Measurements from ENCODE around the gene EMP3.

The EMP3 gene

GRCh38 chr19:48340995-48341394, 15.6 kb downstream of the EMP3 start:
- Histone ChIP-seq H3K4me2 (ENCODE audit: insufficient read depth, low read length) (no peak overlapping the region), H2AFZ (ENCODE audit: low read depth, low read length) (no peak overlapping the region), H3K4me3 (ENCODE audit: low read depth in 1 of 2, low read length in 2 of 2) (no peak overlapping the region), H3K36me3 (ENCODE audit: insufficient read depth, low read length) (peaks cover 27% of the 10 kb centered on the region), H3K9ac (ENCODE audit: low read depth, low read length) (no peak overlapping the region), H3K9me3 (ENCODE audit: insufficient read depth, low read length, severe bottlenecking) (no peaks in the 10 kb centered on the region), H3K4me1 (ENCODE audit: insufficient read depth, low read length) (no peaks in the 10 kb centered on the region), H3K79me2 (ENCODE audit: insufficient read depth, low read length) (no peaks in the 10 kb centered on the region), H4K20me1 (ENCODE audit: insufficient read depth, low read length) (no peaks in the 10 kb centered on the region), H3K27ac (ENCODE audit: low read length) (no peak overlapping the region), H3K27me3 (ENCODE audit: insufficient read depth, low read length, poor library complexity) (no peaks in the 10 kb centered on the region)
- ATAC-seq (ENCODE audit: insufficient read depth, low read depth): no peak
- DNase-seq: no peak
- TF ChIP-seq EZH2 (IDR thresholded peaks at IDR 0.05; ENCODE audit: borderline replicate concordance, low read depth, low read length, severe bottlenecking): no peak
- TF ChIP-seq CTCF (IDR thresholded peaks at IDR 0.05; ENCODE audit: borderline replicate concordance, extremely low read depth, low read length, poor library complexity, severe bottlenecking): no peak

- no peak overlapping the region for H3K4me2 ChIP-seq (ENCODE audit: insufficient read depth, low read length)
- H3K9me3 ChIP-seq (ENCODE audit: insufficient read depth, low read length, severe bottlenecking): no peaks in the 10 kb centered on the region
- no peak overlapping the region for H3K9ac ChIP-seq (ENCODE audit: low read depth, low read length)
- H3K27me3 ChIP-seq (ENCODE audit: insufficient read depth, low read length, poor library complexity): no peaks in the 10 kb centered on the region
- no peaks in the 10 kb centered on the region for H3K4me1 ChIP-seq (ENCODE audit: insufficient read depth, low read length)
- no peak overlapping the region for H3K27ac ChIP-seq (ENCODE audit: low read length)
- TF ChIP-seq EZH2 (IDR thresholded peaks at IDR 0.05; ENCODE audit: borderline replicate concordance, low read depth, low read length, severe bottlenecking) (no peak), CTCF (IDR thresholded peaks at IDR 0.05; ENCODE audit: borderline replicate concordance, extremely low read depth, low read length, poor library complexity, severe bottlenecking) (no peak)
- peaks cover 27% of the 10 kb centered on the region for H3K36me3 ChIP-seq (ENCODE audit: insufficient read depth, low read length)
- no peak overlapping the region for H2AFZ ChIP-seq (ENCODE audit: low read depth, low read length)
- H4K20me1 ChIP-seq (ENCODE audit: insufficient read depth, low read length): no peaks in the 10 kb centered on the region
- ATAC-seq (ENCODE audit: insufficient read depth, low read depth) (no peak), DNase-seq (no peak)
- H3K79me2 ChIP-seq (ENCODE audit: insufficient read depth, low read length): no peaks in the 10 kb centered on the region
- no peak overlapping the region for H3K4me3 ChIP-seq (ENCODE audit: low read depth in 1 of 2, low read length in 2 of 2)
Measured at GRCh38 chr19:48341515-48342413, 16.4 kb downstream of the EMP3 start.

GRCh38 chr19:48342414-48342738, 17.0 kb downstream of the EMP3 start:
- H3K4me2 ChIP-seq (ENCODE audit: insufficient read depth, low read length): no peak overlapping the region
- ATAC-seq (ENCODE audit: insufficient read depth, low read depth) (no peak), DNase-seq (no peak)
- no peak overlapping the region for H3K9ac ChIP-seq (ENCODE audit: low read depth, low read length)
- H3K36me3 ChIP-seq (ENCODE audit: insufficient read depth, low read length): peaks cover 27% of the 10 kb centered on the region
- no peaks in the 10 kb centered on the region for H3K9me3 ChIP-seq (ENCODE audit: insufficient read depth, low read length, severe bottlenecking)
- H4K20me1 ChIP-seq (ENCODE audit: insufficient read depth, low read length): no peaks in the 10 kb centered on the region
- H3K4me1 ChIP-seq (ENCODE audit: insufficient read depth, low read length): no peaks in the 10 kb centered on the region
- H2AFZ ChIP-seq (ENCODE audit: low read depth, low read length): no peak overlapping the region
- TF ChIP-seq EZH2 (IDR thresholded peaks at IDR 0.05; ENCODE audit: borderline replicate concordance, low read depth, low read length, severe bottlenecking): no peak
- TF ChIP-seq CTCF (IDR thresholded peaks at IDR 0.05; ENCODE audit: borderline replicate concordance, extremely low read depth, low read length, poor library complexity, severe bottlenecking): no peak
- no peaks in the 10 kb centered on the region for H3K79me2 ChIP-seq (ENCODE audit: insufficient read depth, low read length)
- no peaks in the 10 kb centered on the region for H3K27me3 ChIP-seq (ENCODE audit: insufficient read depth, low read length, poor library complexity)
- no peak overlapping the region for H3K27ac ChIP-seq (ENCODE audit: low read length)
- no peak overlapping the region for H3K4me3 ChIP-seq (ENCODE audit: low read depth in 1 of 2, low read length in 2 of 2)
